HCT116 (cell line): Measurements from ENCODE around the gene CDKAL1. TPM values are rescaled to one million over a fixed set of nuclear protein-coding genes. Genes with fewer than 3 reads are reported as not detected.
"Not testable (repeated sequence)": the region's sequence is repeated elsewhere in the genome, so short reads cannot be mapped to it uniquely, and the experiment has no call there.

Experiments used
- ATAC-seq: fragments of 200-7000 bp; cut with Tn5 transposase; 2 replicates; pipeline ENCODE4 v1.9.1; 2020; ENCODE audit warnings: mild to moderate bottlenecking, moderate library complexity
- BruUV-seq: library from RNA; stranded (reverse); fragments of 400-500 nt; replicated peaks from 2 replicates; lab custom pipeline; 2021; lab: Mats Ljungman, UMichigan
- CTCF ChIA-PET: fragments of 300-600 bp; sonication (Branson Sonifier 250); formaldehyde crosslinking; loops from one replicate; lab custom pipeline; 2021; ENCODE audit warnings: antibody characterized with exemption; lab: Charles Lee
- POLR2A ChIA-PET: fragments of 300-600, 350-600 bp; sonication (Branson Sonifier 250); formaldehyde crosslinking; loops from one replicate; lab custom pipeline; 2021; ENCODE audit warnings: antibody characterized with exemption; lab: Charles Lee
- RAD21 ChIA-PET, 2 experiments: fragments of 300-600 bp; sonication (Branson Sonifier 250); formaldehyde crosslinking; loops; one replicate each; lab custom pipeline; 2023; ENCODE audit warnings: low total read pairs in 2 of 2; ENCODE audit not compliant: uncharacterized antibody in 2 of 2, unreplicated experiment in 2 of 2, low non-redundant PET in 1 of 2; lab: Charles Lee
- DNase-seq: peaks from one replicate; pipeline ENCODE4 v3.0.0-alpha.2; 2010; ENCODE audit warnings: low read depth, low spot score
- H2AFZ ChIP-seq: fragments of 200-600 bp; shearing (Covaris generic), sonication (generic); 2 replicates; pipeline ENCODE4 v1.6.1; 2017; ENCODE audit warnings: low read depth, mixed run types, mixed read lengths, antibody characterized with exemption, low read length; ENCODE audit not compliant: poor library complexity, severe bottlenecking
- H3K27ac ChIP-seq: 2 replicates; pipeline ENCODE4 v1.5.1; 2012; ENCODE audit warnings: low read depth, low read length
- H3K27me3 ChIP-seq: fragments of 200-600 bp; sonication (generic); 2 replicates; pipeline ENCODE4 v1.6.1; 2016; ENCODE audit warnings: mixed run types, low read length, mixed read lengths; ENCODE audit not compliant: insufficient read depth
- H3K36me3 ChIP-seq, 2 experiments: fragments of 200-500 bp in 1 of 2; fragments of 200-600 bp in 1 of 2; sonication (Bioruptor generic) in 1 of 2; sonication (generic) in 1 of 2; 2 replicates each; pipeline versions ENCODE4 v1.5.1 to v1.6.1; 2014 to 2016; ENCODE audit warnings: low read length in 2 of 2, inconsistent platforms in 1 of 2, mixed read lengths in 1 of 2, mixed run types in 1 of 2; ENCODE audit not compliant: insufficient read depth in 2 of 2, control insufficient read depth in 1 of 2
- H3K4me1 ChIP-seq, 2 experiments: fragments of 200-600 bp in 1 of 2; sonication (generic) in 1 of 2; 2 replicates each; pipeline versions ENCODE4 v1.5.1 to v1.6.1; 2012 to 2017; ENCODE audit warnings: low read length in 2 of 2, inconsistent platforms in 1 of 2, mild to moderate bottlenecking in 1 of 2, mixed read lengths in 1 of 2, mixed run types in 1 of 2, moderate library complexity in 1 of 2; ENCODE audit not compliant: insufficient read depth in 2 of 2, control insufficient read depth in 1 of 2
- H3K4me2 ChIP-seq: fragments of 200-600 bp; sonication (generic); 2 replicates; pipeline ENCODE4 v1.6.1; 2017; ENCODE audit warnings: mixed run types, low read length, mixed read lengths
- H3K4me3 ChIP-seq, 2 experiments: fragments of 200-600 bp in 1 of 2; sonication (generic) in 1 of 2; replicated peaks in 1 of 2; 2 replicates each; pipeline ENCODE4 v1.5.1; 2011 to 2016; ENCODE audit warnings: low read length in 2 of 2, control low read depth in 1 of 2, low read depth in 1 of 2, mild to moderate bottlenecking in 1 of 2, mixed read lengths in 1 of 2, mixed run types in 1 of 2
- H3K79me2 ChIP-seq: fragments of 200-600 bp; sonication (generic); 2 replicates; pipeline ENCODE4 v1.6.1; 2017; ENCODE audit warnings: mild to moderate bottlenecking, mixed run types, low read length, moderate library complexity, mixed read lengths; ENCODE audit not compliant: insufficient read depth
- H3K9ac ChIP-seq: fragments of 200-600 bp; sonication (generic); 2 replicates; pipeline ENCODE4 v1.6.1; 2016; ENCODE audit warnings: low read length, mixed read lengths
- H3K9me2 ChIP-seq: fragments of 200-600 bp; sonication (generic), shearing (Covaris generic); 2 replicates; pipeline ENCODE4 v1.6.1; 2017; ENCODE audit warnings: mixed run types, mild to moderate bottlenecking, moderate library complexity; ENCODE audit not compliant: insufficient read depth
- H3K9me3 ChIP-seq, 2 experiments: fragments of 200-500 bp in 1 of 2; fragments of 200-600 bp in 1 of 2; sonication (Bioruptor generic) in 1 of 2; sonication (generic) in 1 of 2; 2 replicates each; pipeline ENCODE4 v1.6.1; 2014 to 2017; ENCODE audit warnings: low read length in 2 of 2, mixed read lengths in 2 of 2, inconsistent platforms in 1 of 2, low read depth in 1 of 2, mild to moderate bottlenecking in 1 of 2, mixed run types in 1 of 2, moderate library complexity in 1 of 2; ENCODE audit not compliant: control insufficient read depth in 1 of 2, insufficient read depth in 1 of 2
- H4K20me1 ChIP-seq: fragments of 200-600 bp; sonication (generic), shearing (Covaris generic); 2 replicates; pipeline ENCODE4 v1.6.1; 2017; ENCODE audit warnings: mixed run types, mild to moderate bottlenecking, moderate library complexity; ENCODE audit not compliant: insufficient read depth
- CEBPB ChIP-seq: IDR thresholded peaks from 2 replicates; pipeline ENCODE4 v1.6.1; 2012; ENCODE audit warnings: low read depth
- EGR1 ChIP-seq: IDR thresholded peaks from 2 replicates; pipeline ENCODE4 v1.6.1; 2012; ENCODE audit warnings: low read depth
- ELF1 ChIP-seq: IDR thresholded peaks from 2 replicates; pipeline ENCODE4 v1.6.1; 2012; ENCODE audit warnings: low read depth, borderline replicate concordance
- EZH2phosphoT487 ChIP-seq: fragments of 200-600 bp; IDR thresholded peaks from 2 replicates; pipeline ENCODE4 v1.6.1; 2018; ENCODE audit warnings: antibody characterized with exemption, borderline replicate concordance
- JUND ChIP-seq: IDR thresholded peaks from 2 replicates; pipeline ENCODE4 v1.6.1; 2012
- POLR2AphosphoS5 ChIP-seq: IDR thresholded peaks from 2 replicates; pipeline ENCODE4 v1.6.1; 2011; ENCODE audit warnings: mild to moderate bottlenecking, low read depth, low read length, moderate library complexity
- RAD21 ChIP-seq: IDR thresholded peaks from 2 replicates; pipeline ENCODE4 v1.6.1; 2012; ENCODE audit warnings: low read depth, mild to moderate bottlenecking
- TCF7L2 ChIP-seq: IDR thresholded peaks from 2 replicates; pipeline ENCODE4 v1.7.0; 2011; ENCODE audit warnings: borderline replicate concordance, inconsistent platforms; ENCODE audit not compliant: insufficient read depth, insufficient read length; ENCODE audit errors: extremely low read depth
- ZFX ChIP-seq: fragments of 450-650 bp; IDR thresholded peaks from 2 replicates; pipeline ENCODE4 v1.6.1; 2017
- ZNF274 ChIP-seq: fragments of 200-500 bp; sonication (Bioruptor generic); IDR thresholded peaks from 2 replicates; pipeline ENCODE4 v1.6.1; 2014; ENCODE audit warnings: mild to moderate bottlenecking, low read depth, low read length, inconsistent platforms
- intact Hi-C: fragments of 100-400 bp; cut with micrococcal nuclease; formaldehyde crosslinking; loops from 2 replicates; pipeline ENCODE4 v1.10.0; 2022
- total RNA-seq: library from RNA; stranded (reverse); gene quantifications from one replicate; pipeline ENCODE4 v1.2.1, GENCODE V29; 2021; ENCODE audit not compliant: unreplicated experiment
- TF ChIP-seq, protein P1 (sequence below): IDR thresholded peaks from 2 replicates; pipeline ENCODE4 v1.6.1; 2012
- TF ChIP-seq, protein P2 (sequence below), 3 experiments: fragments of 200-600 bp in 1 of 3; sonication (generic) in 1 of 3; IDR thresholded peaks in 2 of 3; conservative IDR thresholded peaks in 1 of 3; 2 replicates each; pipeline ENCODE4 v1.5.1; 2012 to 2017; ENCODE audit warnings: low read depth in 2 of 3, low read length in 2 of 3, antibody characterized with exemption in 1 of 3, borderline replicate concordance in 1 of 3, control low read depth in 1 of 3, mild to moderate bottlenecking in 1 of 3, mixed read lengths in 1 of 3, mixed run types in 1 of 3, moderate library complexity in 1 of 3; ENCODE audit not compliant: insufficient read depth in 1 of 3

The CDKAL1 gene
- total RNA-seq, 1 experiment from 2014 or later = 14.9 TPM

DNA sequence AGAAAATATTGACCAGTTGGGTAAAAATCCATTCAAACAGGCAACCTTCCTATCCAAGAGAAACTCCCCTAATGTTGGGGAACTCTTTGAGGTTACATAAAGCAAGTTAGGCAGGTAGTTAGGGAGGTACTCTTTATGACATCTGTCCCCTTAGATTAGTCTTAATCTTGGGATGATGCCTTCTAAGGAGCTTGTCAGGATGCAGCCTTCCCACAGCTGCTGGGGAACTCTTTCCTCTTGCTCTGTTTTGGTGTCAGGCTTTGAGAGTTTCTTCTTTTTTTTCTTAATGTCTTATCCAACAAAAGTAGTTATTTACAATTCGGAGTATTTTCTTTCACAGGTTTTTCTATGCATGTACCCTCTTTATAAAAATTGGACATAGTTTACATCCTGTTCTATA is 194.8 kb downstream of the CDKAL1 start:
- H2AFZ ChIP-seq = no peak overlapping the region
- CTCF ChIA-PET = no interaction called here
- TF ChIP-seq JUND = no peak
- no peak for TF ChIP-seq RAD21
- TF ChIP-seq CEBPB = no peak
- H3K4me1 ChIP-seq = peaks cover 13% of the 10 kb centered on the region in 2 experiments
- no peak for DNase-seq
- no peak overlapping the region for H3K9ac ChIP-seq
- H3K27ac ChIP-seq = no peak overlapping the region
- no peak for ATAC-seq
- H3K4me2 ChIP-seq = no peak overlapping the region
- BruUV-seq = no TSS peak
- intact Hi-C loops = no loop called here
- no peak overlapping the region for H3K4me3 ChIP-seq
- H3K36me3 ChIP-seq = no peaks in the 10 kb centered on the region
- 0 out of 2 replicates have a peak, but pooled peaks cover 4% of the 10 kb centered on the region for H3K79me2 ChIP-seq
- POLR2A ChIA-PET = no interaction called here
- no peaks in the 10 kb centered on the region for H3K9me2 ChIP-seq
- no peaks in the 10 kb centered on the region for H3K9me3 ChIP-seq
- RAD21 ChIA-PET = no interaction called here
- H4K20me1 ChIP-seq = no peaks in the 10 kb centered on the region
- H3K27me3 ChIP-seq = no peaks in the 10 kb centered on the region

DNA sequence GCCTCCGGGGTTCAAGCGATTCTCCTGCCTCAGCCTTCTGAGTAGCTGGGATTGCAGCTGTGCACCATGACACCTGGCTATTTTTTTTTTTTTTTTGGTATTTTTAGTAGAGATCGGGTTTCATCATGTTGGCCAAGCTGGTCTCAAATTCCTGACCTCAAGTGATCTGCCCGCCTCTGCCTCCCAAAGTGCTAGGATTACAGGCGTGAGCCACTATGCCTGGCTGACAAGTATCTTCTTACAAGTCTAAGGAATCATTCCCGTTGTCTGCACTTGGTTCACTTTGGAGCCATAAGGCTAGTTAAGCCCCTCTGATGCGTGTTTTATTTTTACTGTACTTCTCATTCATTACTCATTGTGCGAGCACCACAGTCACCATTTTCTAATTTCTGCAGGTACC is 198.1 kb downstream of the CDKAL1 start:
- CTCF ChIA-PET, H3K27me3 ChIP-seq, BruUV-seq, H4K20me1 ChIP-seq, H3K27ac ChIP-seq, H3K9ac ChIP-seq, H2AFZ ChIP-seq, H3K9me3 ChIP-seq, intact Hi-C loops, H3K4me3 ChIP-seq, H3K79me2 ChIP-seq, RAD21 ChIA-PET, DNase-seq, H3K9me2 ChIP-seq, POLR2A ChIA-PET, H3K36me3 ChIP-seq: not testable (repeated sequence)
- peak; percentile 17; the same call in 1 of the 2 replicates for ATAC-seq
- Histone ChIP-seq H3K4me1 (peaks cover 13% of the 10 kb centered on the region in 2 experiments), H3K4me2 (peak overlapping the region; percentile 23; the same call in 1 of the 2 replicates)

DNA sequence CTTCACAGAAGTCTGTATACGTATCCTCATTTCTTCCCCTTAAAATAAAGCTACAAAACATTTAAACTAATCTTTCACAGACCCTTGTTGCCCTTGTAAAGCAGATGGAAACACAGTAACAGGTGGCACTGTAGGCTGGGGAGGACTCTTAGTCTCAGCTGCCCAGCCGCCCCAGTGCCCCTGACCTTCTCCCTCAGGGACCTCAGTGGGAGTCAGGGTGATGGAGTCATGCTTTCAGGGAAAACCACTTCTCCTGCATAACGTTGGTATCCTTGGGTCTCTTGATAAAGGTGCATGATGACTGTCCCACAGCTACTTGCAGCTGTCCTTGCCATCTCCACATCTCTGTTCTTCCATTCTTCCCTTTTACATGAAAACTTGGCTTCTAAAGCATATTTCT is 198.6 kb downstream of the CDKAL1 start:
- ATAC-seq (no peak), DNase-seq (no peak)
- ChIA-PET RAD21 (no interaction called here), CTCF (no interaction called here), POLR2A (no interaction called here)
- Histone ChIP-seq H3K9ac (no peak overlapping the region), H3K4me3 (no peak overlapping the region), H4K20me1 (no peaks in the 10 kb centered on the region), H3K9me2 (no peaks in the 10 kb centered on the region), H3K27me3 (no peaks in the 10 kb centered on the region), H3K4me1 (peaks cover 13% of the 10 kb centered on the region in 2 experiments), H3K27ac (no peak overlapping the region), H2AFZ (no peak overlapping the region), H3K36me3 (no peaks in the 10 kb centered on the region), H3K9me3 (no peaks in the 10 kb centered on the region), H3K4me2 (no peak overlapping the region), H3K79me2 (no peaks in the 10 kb centered on the region)
- no TSS peak for BruUV-seq
- intact Hi-C loops = no loop called here
- TF ChIP-seq ZFX = no peak
- no peak for TF ChIP-seq POLR2AphosphoS5
- TF ChIP-seq EZH2phosphoT487 = no peak
- TF ChIP-seq EGR1 = no peak
- no peak for TF ChIP-seq JUND
- no peak for TF ChIP-seq ZNF274
- TF ChIP-seq, protein P1, sequence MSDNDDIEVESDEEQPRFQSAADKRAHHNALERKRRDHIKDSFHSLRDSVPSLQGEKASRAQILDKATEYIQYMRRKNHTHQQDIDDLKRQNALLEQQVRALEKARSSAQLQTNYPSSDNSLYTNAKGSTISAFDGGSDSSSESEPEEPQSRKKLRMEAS = no peak
- TF ChIP-seq ELF1 = no peak
- TF ChIP-seq, protein P2, sequence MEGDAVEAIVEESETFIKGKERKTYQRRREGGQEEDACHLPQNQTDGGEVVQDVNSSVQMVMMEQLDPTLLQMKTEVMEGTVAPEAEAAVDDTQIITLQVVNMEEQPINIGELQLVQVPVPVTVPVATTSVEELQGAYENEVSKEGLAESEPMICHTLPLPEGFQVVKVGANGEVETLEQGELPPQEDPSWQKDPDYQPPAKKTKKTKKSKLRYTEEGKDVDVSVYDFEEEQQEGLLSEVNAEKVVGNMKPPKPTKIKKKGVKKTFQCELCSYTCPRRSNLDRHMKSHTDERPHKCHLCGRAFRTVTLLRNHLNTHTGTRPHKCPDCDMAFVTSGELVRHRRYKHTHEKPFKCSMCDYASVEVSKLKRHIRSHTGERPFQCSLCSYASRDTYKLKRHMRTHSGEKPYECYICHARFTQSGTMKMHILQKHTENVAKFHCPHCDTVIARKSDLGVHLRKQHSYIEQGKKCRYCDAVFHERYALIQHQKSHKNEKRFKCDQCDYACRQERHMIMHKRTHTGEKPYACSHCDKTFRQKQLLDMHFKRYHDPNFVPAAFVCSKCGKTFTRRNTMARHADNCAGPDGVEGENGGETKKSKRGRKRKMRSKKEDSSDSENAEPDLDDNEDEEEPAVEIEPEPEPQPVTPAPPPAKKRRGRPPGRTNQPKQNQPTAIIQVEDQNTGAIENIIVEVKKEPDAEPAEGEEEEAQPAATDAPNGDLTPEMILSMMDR (IDR thresholded peaks at IDR 0.05 in 2 of 3, conservative IDR thresholded peaks at IDR 0.05 in 1 of 3; ENCODE audit: borderline replicate concordance in 1 of 3, insufficient read depth in 1 of 3, low read depth in 2 of 3, low read length in 2 of 3) = no peak
- TF ChIP-seq TCF7L2 = no peak
